ENCODE data around the gene ZNF396. TPM values are rescaled to one million over a fixed set of nuclear protein-coding genes. Genes with fewer than 3 reads are reported as not detected.

ZNF396 gene
- total and polyA plus RNA-seq, 9 of the 15 experiments (the other 6 are each of a cell fraction or from before 2014, with no cell fraction given) = 0.73 to 2.3 (median 1.9) TPM

DNA sequence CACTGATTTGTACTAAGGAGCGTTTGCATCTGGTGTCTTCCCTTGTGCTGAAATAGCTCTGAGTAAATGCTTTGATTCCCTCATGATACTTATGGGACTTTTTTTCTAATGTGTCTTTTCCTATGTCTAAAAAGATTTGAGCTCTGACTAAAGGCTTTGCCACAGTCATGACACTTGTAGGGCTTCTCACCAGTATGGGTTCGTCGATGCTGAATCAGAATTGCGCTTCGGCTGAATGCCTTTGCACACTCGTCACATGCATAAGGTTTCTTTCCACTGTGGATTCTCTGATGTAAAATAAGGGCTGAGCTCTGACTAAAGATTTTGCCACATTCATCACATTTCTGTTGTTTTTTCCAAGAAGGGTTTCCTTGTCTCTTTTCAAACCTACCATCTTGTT is 8.0 kb downstream of the ZNF396 start (continued):
- TF ChIP-seq, protein P1, sequence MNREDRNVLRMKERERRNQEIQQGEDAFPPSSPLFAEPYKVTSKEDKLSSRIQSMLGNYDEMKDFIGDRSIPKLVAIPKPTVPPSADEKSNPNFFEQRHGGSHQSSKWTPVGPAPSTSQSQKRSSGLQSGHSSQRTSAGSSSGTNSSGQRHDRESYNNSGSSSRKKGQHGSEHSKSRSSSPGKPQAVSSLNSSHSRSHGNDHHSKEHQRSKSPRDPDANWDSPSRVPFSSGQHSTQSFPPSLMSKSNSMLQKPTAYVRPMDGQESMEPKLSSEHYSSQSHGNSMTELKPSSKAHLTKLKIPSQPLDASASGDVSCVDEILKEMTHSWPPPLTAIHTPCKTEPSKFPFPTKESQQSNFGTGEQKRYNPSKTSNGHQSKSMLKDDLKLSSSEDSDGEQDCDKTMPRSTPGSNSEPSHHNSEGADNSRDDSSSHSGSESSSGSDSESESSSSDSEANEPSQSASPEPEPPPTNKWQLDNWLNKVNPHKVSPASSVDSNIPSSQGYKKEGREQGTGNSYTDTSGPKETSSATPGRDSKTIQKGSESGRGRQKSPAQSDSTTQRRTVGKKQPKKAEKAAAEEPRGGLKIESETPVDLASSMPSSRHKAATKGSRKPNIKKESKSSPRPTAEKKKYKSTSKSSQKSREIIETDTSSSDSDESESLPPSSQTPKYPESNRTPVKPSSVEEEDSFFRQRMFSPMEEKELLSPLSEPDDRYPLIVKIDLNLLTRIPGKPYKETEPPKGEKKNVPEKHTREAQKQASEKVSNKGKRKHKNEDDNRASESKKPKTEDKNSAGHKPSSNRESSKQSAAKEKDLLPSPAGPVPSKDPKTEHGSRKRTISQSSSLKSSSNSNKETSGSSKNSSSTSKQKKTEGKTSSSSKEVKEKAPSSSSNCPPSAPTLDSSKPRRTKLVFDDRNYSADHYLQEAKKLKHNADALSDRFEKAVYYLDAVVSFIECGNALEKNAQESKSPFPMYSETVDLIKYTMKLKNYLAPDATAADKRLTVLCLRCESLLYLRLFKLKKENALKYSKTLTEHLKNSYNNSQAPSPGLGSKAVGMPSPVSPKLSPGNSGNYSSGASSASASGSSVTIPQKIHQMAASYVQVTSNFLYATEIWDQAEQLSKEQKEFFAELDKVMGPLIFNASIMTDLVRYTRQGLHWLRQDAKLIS (CRISPR knock-in tag; IDR thresholded peaks at IDR 0.05) = no peak

DNA sequence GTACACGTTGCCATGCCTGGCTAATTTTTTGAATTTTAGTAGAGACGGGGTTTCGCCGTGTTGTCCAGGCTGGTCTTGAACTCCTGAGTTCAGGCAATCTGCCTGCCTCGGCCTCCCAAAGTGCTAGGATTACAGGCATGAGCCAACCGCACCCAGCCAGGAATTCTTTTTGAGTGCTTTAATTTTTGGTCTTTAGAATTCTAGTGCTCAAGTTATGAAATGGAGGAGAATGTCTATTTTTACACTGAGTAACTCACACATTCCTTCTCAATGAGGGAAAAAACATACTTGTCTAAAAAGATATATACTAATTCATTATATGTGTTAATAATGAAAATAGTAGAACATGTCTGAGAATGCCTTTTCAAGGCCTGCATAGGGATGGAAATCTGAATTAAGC is 8.5 kb downstream of the ZNF396 start:
- CTCF ChIA-PET (ENCODE audit: low intra/inter-chr PET ratio) = no interaction called here
- TF ChIP-seq EHMT2 (IDR thresholded peaks at IDR 0.05) = no peak
- TF ChIP-seq SAP30 (IDR thresholded peaks at IDR 0.05; ENCODE audit: borderline replicate concordance, insufficient read depth, low read depth, low read length, poor library complexity, severe bottlenecking) = no peak
- TF ChIP-seq JUNB (CRISPR knock-in tag; conservative IDR thresholded peaks at IDR 0.05) = no peak
- TF ChIP-seq, protein P2, sequence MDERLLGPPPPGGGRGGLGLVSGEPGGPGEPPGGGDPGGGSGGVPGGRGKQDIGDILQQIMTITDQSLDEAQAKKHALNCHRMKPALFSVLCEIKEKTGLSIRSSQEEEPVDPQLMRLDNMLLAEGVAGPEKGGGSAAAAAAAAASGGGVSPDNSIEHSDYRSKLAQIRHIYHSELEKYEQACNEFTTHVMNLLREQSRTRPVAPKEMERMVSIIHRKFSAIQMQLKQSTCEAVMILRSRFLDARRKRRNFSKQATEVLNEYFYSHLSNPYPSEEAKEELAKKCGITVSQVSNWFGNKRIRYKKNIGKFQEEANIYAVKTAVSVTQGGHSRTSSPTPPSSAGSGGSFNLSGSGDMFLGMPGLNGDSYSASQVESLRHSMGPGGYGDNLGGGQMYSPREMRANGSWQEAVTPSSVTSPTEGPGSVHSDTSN (CRISPR knock-in tag; IDR thresholded peaks at IDR 0.05; ENCODE audit: low read depth) = no peak
- TF ChIP-seq, protein P2 (tag; conservative IDR thresholded peaks at IDR 0.05; ENCODE audit: low read depth) = no peak
- TF ChIP-seq SMC3 (conservative IDR thresholded peaks at IDR 0.05; ENCODE audit: insufficient read depth, low read depth, low read length) = no peak
- TF ChIP-seq, protein P3, sequence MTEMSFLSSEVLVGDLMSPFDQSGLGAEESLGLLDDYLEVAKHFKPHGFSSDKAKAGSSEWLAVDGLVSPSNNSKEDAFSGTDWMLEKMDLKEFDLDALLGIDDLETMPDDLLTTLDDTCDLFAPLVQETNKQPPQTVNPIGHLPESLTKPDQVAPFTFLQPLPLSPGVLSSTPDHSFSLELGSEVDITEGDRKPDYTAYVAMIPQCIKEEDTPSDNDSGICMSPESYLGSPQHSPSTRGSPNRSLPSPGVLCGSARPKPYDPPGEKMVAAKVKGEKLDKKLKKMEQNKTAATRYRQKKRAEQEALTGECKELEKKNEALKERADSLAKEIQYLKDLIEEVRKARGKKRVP (CRISPR knock-in tag; IDR thresholded peaks at IDR 0.05) = no peak
- TF ChIP-seq POLR3G (IDR thresholded peaks at IDR 0.05; ENCODE audit: extremely low read depth, insufficient read length, insufficient replicate concordance) = no peak
- no peak for TF ChIP-seq SRF (CRISPR knock-in tag; IDR thresholded peaks at IDR 0.05)
- TF ChIP-seq PRMT5 (CRISPR knock-in tag; IDR thresholded peaks at IDR 0.05) = no peak
- TF ChIP-seq, protein P4, sequence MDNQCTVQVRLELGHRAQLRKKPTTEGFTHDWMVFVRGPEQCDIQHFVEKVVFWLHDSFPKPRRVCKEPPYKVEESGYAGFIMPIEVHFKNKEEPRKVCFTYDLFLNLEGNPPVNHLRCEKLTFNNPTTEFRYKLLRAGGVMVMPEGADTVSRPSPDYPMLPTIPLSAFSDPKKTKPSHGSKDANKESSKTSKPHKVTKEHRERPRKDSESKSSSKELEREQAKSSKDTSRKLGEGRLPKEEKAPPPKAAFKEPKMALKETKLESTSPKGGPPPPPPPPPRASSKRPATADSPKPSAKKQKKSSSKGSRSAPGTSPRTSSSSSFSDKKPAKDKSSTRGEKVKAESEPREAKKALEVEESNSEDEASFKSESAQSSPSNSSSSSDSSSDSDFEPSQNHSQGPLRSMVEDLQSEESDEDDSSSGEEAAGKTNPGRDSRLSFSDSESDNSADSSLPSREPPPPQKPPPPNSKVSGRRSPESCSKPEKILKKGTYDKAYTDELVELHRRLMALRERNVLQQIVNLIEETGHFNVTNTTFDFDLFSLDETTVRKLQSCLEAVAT (IDR thresholded peaks at IDR 0.05) = no peak

More for the DNA sequence above, 8.5 kb downstream of the ZNF396 start:
- H3K4me3 ChIP-seq = no peak overlapping the region
- BruUV-seq (replicated peaks) = no TSS peak
- POLR2A ChIA-PET = no interaction called here
- H3K4me2 ChIP-seq (ENCODE audit: insufficient read depth, low read length) = no peak overlapping the region
- no peaks in the 10 kb centered on the region for H3K4me1 ChIP-seq (replicated peaks in 1 of 2; ENCODE audit: control insufficient read depth in 2 of 2, insufficient read depth in 2 of 2, low read length in 2 of 2)
- H3K9ac ChIP-seq (ENCODE audit: insufficient read depth in 1 of 2, low read depth in 2 of 2, low read length in 2 of 2) = no peak overlapping the region
- H3K36me3 ChIP-seq (ENCODE audit: control insufficient read depth, insufficient read depth, low read length) = no peaks in the 10 kb centered on the region
- ATAC-seq (no peak), FAIRE-seq (no peak), DNase-seq (ENCODE audit: extremely low read depth in 1 of 4, low spot score in 3 of 4) (no peak)
- no peaks in the 10 kb centered on the region for H3K27me3 ChIP-seq (ENCODE audit: control insufficient read depth in 2 of 2, insufficient read depth in 2 of 2, low read length in 2 of 2)
- H4K20me1 ChIP-seq (replicated peaks; ENCODE audit: control insufficient read depth, insufficient read depth, low read length) = no peaks in the 10 kb centered on the region
- in situ Hi-C loops (cut with MboI) = no loop called here
- H3K79me2 ChIP-seq (ENCODE audit: control insufficient read depth, insufficient read depth, low read length) = no peaks in the 10 kb centered on the region
- H3K27ac ChIP-seq (ENCODE audit: extremely low read depth, low read depth, low read length) = no peak overlapping the region
- no peaks in the 10 kb centered on the region for H3K9me3 ChIP-seq (replicated peaks; ENCODE audit: control insufficient read depth, insufficient read depth, low read depth, low read length)
- intact Hi-C loops (cut with micrococcal nuclease) = no loop called here
- no peaks in the 10 kb centered on the region for H3K9me1 ChIP-seq (ENCODE audit: control insufficient read depth, insufficient read depth, low read length)
- WGBS (ENCODE audit: insufficient coverage, low coverage, missing lambda C conversion rate) = 47% methylated on average over 6 of the region's 6 CpGs
- no peak overlapping the region for H2AFZ ChIP-seq (ENCODE audit: low read depth, low read length)

Data from K562 (cell line).